ENCODE measurements around the gene EFR3B.

Gene EFR3B

DNA sequence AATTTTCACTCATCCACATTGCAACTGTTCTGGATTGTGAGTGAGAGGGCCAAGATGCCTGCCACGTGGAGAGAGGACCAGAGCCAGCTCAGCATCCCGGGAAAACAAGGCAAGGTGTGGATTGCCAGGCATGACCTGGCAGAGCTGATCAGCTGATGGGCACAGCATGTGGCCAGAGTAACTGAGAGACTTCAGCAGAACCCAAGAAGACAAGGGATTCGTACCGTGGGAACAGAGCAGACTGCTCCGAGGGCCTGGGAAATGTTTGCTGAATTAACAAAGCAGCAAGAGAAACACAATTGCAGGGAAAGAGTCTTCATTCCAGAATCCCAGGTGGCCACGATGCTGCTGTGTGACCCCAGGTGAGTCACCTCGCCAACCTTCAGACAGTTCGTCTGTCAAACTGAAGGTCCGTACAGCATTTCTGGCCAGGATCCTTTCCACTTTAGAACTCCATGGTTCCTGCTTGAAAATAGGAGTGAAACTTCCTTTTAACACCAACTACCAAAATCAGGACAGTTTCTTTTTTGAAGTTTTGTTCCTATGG is 152.8 kb downstream of the EFR3B start (continued):
- TF ChIP-seq, protein P1, sequence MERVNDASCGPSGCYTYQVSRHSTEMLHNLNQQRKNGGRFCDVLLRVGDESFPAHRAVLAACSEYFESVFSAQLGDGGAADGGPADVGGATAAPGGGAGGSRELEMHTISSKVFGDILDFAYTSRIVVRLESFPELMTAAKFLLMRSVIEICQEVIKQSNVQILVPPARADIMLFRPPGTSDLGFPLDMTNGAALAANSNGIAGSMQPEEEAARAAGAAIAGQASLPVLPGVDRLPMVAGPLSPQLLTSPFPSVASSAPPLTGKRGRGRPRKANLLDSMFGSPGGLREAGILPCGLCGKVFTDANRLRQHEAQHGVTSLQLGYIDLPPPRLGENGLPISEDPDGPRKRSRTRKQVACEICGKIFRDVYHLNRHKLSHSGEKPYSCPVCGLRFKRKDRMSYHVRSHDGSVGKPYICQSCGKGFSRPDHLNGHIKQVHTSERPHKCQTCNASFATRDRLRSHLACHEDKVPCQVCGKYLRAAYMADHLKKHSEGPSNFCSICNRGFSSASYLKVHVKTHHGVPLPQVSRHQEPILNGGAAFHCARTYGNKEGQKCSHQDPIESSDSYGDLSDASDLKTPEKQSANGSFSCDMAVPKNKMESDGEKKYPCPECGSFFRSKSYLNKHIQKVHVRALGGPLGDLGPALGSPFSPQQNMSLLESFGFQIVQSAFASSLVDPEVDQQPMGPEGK (CRISPR knock-in tag; IDR thresholded peaks at IDR 0.05; ENCODE audit: borderline replicate concordance) = no peak
- TF ChIP-seq PPARA (CRISPR knock-in tag; IDR thresholded peaks at IDR 0.05; ENCODE audit: borderline replicate concordance) (no peak), ZFP3 (CRISPR knock-in tag; IDR thresholded peaks at IDR 0.05) (no peak), ISL1 (CRISPR knock-in tag; IDR thresholded peaks at IDR 0.05) (no peak), ZFP30 (CRISPR knock-in tag; IDR thresholded peaks at IDR 0.05) (no peak)

GRCh38 chr2:25197336-25198208 is 155.7 kb downstream of the EFR3B start:
- TF ChIP-seq ZNF8 (CRISPR knock-in tag; IDR thresholded peaks at IDR 0.05) = no peak
- TF ChIP-seq CSRNP3 (CRISPR knock-in tag; IDR thresholded peaks at IDR 0.05) = no peak
- TF ChIP-seq ZNF70 (CRISPR knock-in tag; IDR thresholded peaks at IDR 0.05) = no peak
- TF ChIP-seq SNAI2 (CRISPR knock-in tag; IDR thresholded peaks at IDR 0.05) = no peak
- TF ChIP-seq GLIS3 (CRISPR knock-in tag; IDR thresholded peaks at IDR 0.05) = no peak
- no peak for TF ChIP-seq ISL1 (CRISPR knock-in tag; IDR thresholded peaks at IDR 0.05)
- TF ChIP-seq, protein P2, sequence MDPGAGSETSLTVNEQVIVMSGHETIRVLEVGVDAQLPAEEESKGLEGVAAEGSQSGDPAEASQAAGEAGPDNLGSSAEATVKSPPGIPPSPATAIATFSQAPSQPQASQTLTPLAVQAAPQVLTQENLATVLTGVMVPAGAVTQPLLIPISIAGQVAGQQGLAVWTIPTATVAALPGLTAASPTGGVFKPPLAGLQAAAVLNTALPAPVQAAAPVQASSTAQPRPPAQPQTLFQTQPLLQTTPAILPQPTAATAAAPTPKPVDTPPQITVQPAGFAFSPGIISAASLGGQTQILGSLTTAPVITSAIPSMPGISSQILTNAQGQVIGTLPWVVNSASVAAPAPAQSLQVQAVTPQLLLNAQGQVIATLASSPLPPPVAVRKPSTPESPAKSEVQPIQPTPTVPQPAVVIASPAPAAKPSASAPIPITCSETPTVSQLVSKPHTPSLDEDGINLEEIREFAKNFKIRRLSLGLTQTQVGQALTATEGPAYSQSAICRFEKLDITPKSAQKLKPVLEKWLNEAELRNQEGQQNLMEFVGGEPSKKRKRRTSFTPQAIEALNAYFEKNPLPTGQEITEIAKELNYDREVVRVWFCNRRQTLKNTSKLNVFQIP (CRISPR knock-in tag; IDR thresholded peaks at IDR 0.05; ENCODE audit: borderline replicate concordance, low read depth) = no peak
- no peak for TF ChIP-seq PPARA (CRISPR knock-in tag; IDR thresholded peaks at IDR 0.05; ENCODE audit: borderline replicate concordance)
- no peak for TF ChIP-seq RARB (CRISPR knock-in tag; IDR thresholded peaks at IDR 0.05)
- no peak for TF ChIP-seq ZNF565 (CRISPR knock-in tag; conservative IDR thresholded peaks at IDR 0.05; ENCODE audit: low read depth)
- TF ChIP-seq ZC3H10 (CRISPR knock-in tag; IDR thresholded peaks at IDR 0.05) = no peak
- no peak for TF ChIP-seq TOX (CRISPR knock-in tag; IDR thresholded peaks at IDR 0.05; ENCODE audit: borderline replicate concordance)
- no peak for TF ChIP-seq ESRRG (CRISPR knock-in tag; IDR thresholded peaks at IDR 0.05)
- 0 out of 3 replicates have a peak, but pooled peaks have one; percentile 20 for ATAC-seq

GRCh38 chr2:25198209-25198525 is 156.3 kb downstream of the EFR3B start:
- no peak for ATAC-seq

DNA sequence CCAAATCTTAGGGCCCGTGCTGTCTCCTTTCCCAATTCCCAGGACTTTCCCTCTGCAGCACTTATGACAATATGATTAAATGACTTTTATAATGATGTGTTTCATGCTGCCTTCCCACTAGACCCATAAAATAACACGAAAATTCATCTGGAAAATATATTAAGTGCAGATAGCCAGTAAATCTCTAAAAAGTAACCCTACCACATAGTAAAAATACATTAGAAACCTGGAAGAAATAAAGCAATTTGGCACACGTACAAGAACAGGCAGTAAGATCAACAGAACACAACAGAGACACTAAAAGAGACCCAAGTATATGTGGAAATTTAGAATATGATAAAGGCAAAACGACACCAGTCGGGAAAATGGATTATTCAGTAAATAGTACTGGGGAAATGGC is 156.7 kb downstream of the EFR3B start:
- no peak for ATAC-seq

More at GRCh38 chr2:25198209-25198525, 156.3 kb downstream of the EFR3B start:
- no peak for TF ChIP-seq CSDC2 (CRISPR knock-in tag; IDR thresholded peaks at IDR 0.05)
- no peak for TF ChIP-seq BACH2 (CRISPR knock-in tag; IDR thresholded peaks at IDR 0.05; ENCODE audit: borderline replicate concordance)
- TF ChIP-seq ARNTL (CRISPR knock-in tag; IDR thresholded peaks at IDR 0.05; ENCODE audit: borderline replicate concordance, low read depth) = no peak
- TF ChIP-seq, protein P3, sequence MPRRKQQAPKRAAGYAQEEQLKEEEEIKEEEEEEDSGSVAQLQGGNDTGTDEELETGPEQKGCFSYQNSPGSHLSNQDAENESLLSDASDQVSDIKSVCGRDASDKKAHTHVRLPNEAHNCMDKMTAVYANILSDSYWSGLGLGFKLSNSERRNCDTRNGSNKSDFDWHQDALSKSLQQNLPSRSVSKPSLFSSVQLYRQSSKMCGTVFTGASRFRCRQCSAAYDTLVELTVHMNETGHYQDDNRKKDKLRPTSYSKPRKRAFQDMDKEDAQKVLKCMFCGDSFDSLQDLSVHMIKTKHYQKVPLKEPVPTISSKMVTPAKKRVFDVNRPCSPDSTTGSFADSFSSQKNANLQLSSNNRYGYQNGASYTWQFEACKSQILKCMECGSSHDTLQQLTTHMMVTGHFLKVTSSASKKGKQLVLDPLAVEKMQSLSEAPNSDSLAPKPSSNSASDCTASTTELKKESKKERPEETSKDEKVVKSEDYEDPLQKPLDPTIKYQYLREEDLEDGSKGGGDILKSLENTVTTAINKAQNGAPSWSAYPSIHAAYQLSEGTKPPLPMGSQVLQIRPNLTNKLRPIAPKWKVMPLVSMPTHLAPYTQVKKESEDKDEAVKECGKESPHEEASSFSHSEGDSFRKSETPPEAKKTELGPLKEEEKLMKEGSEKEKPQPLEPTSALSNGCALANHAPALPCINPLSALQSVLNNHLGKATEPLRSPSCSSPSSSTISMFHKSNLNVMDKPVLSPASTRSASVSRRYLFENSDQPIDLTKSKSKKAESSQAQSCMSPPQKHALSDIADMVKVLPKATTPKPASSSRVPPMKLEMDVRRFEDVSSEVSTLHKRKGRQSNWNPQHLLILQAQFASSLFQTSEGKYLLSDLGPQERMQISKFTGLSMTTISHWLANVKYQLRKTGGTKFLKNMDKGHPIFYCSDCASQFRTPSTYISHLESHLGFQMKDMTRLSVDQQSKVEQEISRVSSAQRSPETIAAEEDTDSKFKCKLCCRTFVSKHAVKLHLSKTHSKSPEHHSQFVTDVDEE (CRISPR knock-in tag; IDR thresholded peaks at IDR 0.05) = no peak

More for the DNA sequence above, 156.7 kb downstream of the EFR3B start:
- TF ChIP-seq GLIS3 (CRISPR knock-in tag; IDR thresholded peaks at IDR 0.05) (no peak), SNAI2 (CRISPR knock-in tag; IDR thresholded peaks at IDR 0.05) (no peak), ZC3H10 (CRISPR knock-in tag; IDR thresholded peaks at IDR 0.05) (no peak)

Measured in SK-N-SH treated with all-trans-retinoic acid at 6 μM for 48 hours (cell line).